Breast epithelium (tissue), 3 donors: ENCODE data around the gene STXBP6.

ENCODE experiments used
- CTCF ChIP-seq, 3 donors: fragments of 450-650 bp; IDR thresholded peaks; one replicate each; pipeline ENCODE4 v1.5.1; 2016 to 2017; ENCODE audit warnings: antibody characterized with exemption in 3 of 3, mild to moderate bottlenecking in 3 of 3, moderate library complexity in 3 of 3
- POLR2A ChIP-seq: fragments of 450-650 bp; IDR thresholded peaks from one replicate; pipeline ENCODE4 v1.6.1; 2016; ENCODE audit warnings: antibody characterized with exemption, mild to moderate bottlenecking, moderate library complexity
- POLR2AphosphoS5 ChIP-seq, 3 donors: sonication (generic); formaldehyde crosslinking; IDR thresholded peaks; one replicate each; pipeline ENCODE4 v1.6.1; 2017; ENCODE audit warnings: antibody characterized with exemption in 3 of 3

DNA sequence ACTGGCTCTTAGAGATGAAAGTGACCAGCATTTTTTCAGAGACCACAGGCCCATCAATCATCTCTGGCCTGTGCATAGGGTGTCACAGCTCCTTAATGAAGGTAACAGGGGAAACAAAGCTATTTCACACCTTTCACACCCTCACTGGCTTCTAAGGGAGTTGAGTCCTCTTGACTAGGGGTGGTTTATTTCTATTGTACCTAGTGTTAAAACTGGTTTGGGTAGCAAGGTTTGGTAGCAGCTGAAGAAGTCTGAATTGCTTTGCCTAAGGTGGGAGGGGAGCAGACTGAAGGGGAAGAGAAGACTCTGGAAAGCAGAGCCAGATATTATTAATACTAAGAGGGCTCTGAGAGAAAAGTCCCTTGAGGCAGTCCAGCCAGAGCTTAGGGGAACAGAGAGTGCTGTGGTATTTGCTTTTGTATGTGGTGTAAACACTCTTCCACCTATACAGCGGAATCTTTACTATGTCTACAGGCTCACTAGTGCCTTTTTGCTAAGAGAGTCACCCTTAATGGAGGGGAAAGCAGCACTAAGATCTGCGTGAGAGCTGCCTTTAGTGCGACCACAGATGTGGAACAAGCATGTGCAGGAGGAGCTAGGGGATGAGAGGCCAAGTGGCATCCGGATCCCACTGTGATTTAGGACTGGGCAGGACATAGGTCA is 95.8 kb downstream of the STXBP6 start:
- TF ChIP-seq POLR2A (no peak), POLR2AphosphoS5 (IDR thresholded peaks at IDR 0.05) (no peak), CTCF (IDR thresholded peaks at IDR 0.05) (no peak)
